Measurements from ENCODE around the gene HERPUD1.

- TF ChIP-seq, protein P1, sequence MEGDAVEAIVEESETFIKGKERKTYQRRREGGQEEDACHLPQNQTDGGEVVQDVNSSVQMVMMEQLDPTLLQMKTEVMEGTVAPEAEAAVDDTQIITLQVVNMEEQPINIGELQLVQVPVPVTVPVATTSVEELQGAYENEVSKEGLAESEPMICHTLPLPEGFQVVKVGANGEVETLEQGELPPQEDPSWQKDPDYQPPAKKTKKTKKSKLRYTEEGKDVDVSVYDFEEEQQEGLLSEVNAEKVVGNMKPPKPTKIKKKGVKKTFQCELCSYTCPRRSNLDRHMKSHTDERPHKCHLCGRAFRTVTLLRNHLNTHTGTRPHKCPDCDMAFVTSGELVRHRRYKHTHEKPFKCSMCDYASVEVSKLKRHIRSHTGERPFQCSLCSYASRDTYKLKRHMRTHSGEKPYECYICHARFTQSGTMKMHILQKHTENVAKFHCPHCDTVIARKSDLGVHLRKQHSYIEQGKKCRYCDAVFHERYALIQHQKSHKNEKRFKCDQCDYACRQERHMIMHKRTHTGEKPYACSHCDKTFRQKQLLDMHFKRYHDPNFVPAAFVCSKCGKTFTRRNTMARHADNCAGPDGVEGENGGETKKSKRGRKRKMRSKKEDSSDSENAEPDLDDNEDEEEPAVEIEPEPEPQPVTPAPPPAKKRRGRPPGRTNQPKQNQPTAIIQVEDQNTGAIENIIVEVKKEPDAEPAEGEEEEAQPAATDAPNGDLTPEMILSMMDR (IDR thresholded peaks at IDR 0.05; ENCODE audit: borderline replicate concordance, extremely low read depth, low read length, poor library complexity, severe bottlenecking), result no peak
- no peak for TF ChIP-seq EZH2 (IDR thresholded peaks at IDR 0.05; ENCODE audit: borderline replicate concordance, low read depth, low read length, severe bottlenecking)
These were observed 47.8 kb upstream of the HERPUD1 start for GRCh38 chr16:56884026-56884582.
